ENCODE measurements around the gene SPEM2.
A peak's percentile ranks its signal among the peaks of the same experiment; 100 is the strongest.

Gene SPEM2

DNA sequence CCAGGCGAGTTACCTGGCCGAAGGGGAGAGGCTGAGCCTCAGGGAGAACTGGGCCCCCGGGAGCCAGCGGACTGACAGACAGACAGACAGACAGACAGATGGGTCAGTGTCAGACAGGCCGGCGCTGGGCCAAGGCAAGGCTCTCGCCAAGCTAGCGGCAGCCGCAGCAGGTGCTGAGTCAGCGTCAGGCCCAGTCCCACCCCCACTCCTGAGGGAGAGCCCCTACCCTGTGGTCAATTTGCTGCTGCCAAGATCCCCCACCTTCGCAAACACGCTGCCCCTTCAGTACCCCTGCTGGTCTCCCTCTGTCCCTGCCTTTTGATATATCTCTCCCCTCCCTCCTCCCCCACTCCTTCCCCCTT, 15.4 kb downstream of the SPEM2 start:
- Mint-ChIP-seq H3K36me3 (peaks cover 21% of the 10 kb centered on the region), H3K27me3 (peaks cover 73% of the 10 kb centered on the region), H3K4me1 (peaks cover 53% of the 10 kb centered on the region), H3K27ac (peak overlapping the region; percentile 72), H3K4me3 (peak overlapping the region; percentile 82), H3K9me3 (no peaks in the 10 kb centered on the region)
- ATAC-seq = no peak

GRCh38 chr17:7441266-7441665, 15.8 kb downstream of the SPEM2 start:
- peaks cover 50% of the 10 kb centered on the region for H3K4me1 Mint-ChIP-seq
- H3K36me3 Mint-ChIP-seq = peaks cover 21% of the 10 kb centered on the region
- H3K9me3 Mint-ChIP-seq = no peaks in the 10 kb centered on the region
- H3K27ac Mint-ChIP-seq = no peak overlapping the region
- no peak for ATAC-seq
- no peak overlapping the region for H3K4me3 Mint-ChIP-seq
- H3K27me3 Mint-ChIP-seq = peaks cover 78% of the 10 kb centered on the region

- Mint-ChIP-seq H3K9me3 (no peaks in the 10 kb centered on the region), H3K4me1 (peaks cover 42% of the 10 kb centered on the region), H3K27me3 (peaks cover 85% of the 10 kb centered on the region), H3K27ac (no peak overlapping the region), H3K36me3 (peaks cover 15% of the 10 kb centered on the region), H3K4me3 (no peak overlapping the region)
- ATAC-seq = no peak
Observed at GRCh38 chr17:7442142-7442541, 16.7 kb downstream of the SPEM2 start.

DNA sequence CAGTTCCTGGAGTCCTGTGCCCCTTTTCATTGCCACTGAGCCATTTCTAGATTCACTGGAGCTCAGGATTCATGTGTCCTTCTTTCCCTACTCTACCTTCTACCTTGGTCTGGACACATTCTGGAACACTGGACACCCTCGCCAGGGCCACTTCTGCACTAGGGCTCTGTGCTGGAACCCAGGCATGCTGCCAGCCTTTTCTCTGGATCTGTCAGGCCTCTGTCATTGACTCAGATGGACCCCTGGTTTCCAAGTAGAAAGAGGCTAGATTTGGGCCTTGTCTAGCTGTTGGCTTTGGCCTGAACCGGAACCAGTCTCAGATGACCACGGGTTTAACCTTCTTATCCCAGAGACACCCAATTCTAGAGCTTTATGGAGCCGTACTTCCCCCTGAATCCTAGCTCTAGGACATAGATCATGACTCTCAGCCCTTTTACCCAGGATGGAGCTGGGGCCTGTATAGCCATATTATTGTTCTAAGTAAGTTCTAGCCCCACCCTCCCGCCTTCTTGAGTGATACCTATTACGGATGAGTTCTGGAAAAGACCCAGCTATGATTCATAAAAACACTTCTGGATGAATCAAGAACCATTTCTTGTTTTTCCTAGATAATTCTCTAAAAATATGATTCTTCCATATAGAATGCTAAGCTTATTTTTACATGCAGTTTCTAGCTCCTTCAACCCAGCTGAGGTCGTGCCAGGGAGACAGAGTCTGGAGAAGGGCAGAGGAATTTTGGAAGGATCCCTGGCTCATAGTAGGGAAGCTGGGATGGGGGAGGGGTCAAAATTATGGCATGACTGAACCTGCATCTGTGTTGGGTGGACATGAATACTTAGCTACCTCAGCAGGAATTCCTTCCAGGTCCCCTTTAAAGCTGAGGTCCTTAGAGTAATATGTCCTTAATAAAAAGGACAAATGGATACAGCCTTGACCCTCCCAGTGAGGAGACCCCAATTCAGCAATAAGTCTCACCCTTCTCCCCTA, 18.4 kb downstream of the SPEM2 start:
- ATAC-seq = no peak
- H3K9me3 Mint-ChIP-seq = no peaks in the 10 kb centered on the region
- peaks cover 29% of the 10 kb centered on the region for H3K4me1 Mint-ChIP-seq
- no peak overlapping the region for H3K4me3 Mint-ChIP-seq
- H3K27me3 Mint-ChIP-seq = peaks cover 86% of the 10 kb centered on the region
- peaks cover 3% of the 10 kb centered on the region for H3K36me3 Mint-ChIP-seq
- H3K27ac Mint-ChIP-seq = no peak overlapping the region

DNA sequence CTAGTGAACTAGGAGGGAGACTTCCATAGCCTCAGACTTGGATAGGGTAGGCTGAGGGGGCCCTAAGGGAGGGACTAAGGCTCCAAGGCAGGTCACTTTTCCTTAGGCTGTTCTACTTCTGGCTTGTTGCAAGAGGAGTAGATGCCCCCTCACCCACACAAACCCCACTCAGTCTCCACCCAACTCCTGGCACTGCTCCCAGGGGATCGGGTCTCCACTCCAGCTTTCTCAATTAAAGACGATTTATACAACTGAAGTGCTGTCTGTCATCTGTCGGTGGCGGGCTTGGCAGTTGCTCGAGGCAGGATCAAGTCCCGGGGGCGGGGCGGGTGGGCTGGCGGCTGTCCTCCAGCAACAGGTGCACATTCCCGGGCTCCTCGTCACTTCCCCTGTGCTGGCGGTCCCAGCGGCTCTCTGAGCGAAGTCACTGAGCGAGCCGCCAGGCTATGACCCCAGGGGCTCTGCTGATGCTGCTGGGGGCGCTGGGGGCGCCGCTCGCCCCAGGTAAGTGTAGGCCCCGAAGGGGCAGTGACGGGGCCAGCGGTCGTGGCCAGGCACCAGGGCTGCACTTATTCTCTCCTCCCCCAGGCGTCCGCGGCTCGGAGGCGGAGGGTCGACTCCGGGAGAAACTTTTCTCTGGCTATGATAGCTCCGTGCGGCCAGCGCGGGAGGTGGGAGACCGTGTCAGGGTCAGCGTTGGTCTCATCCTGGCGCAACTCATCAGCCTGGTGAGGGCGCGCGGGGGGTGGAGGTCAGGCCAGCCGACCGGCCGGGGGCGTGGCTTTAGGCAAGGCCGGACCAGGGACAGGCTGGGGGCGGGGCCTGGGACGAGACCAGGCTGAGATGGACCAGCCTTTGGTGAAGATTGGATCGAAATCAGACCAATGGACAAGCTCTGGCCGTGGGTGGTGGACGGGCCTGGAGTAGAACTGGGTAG, 19.5 kb downstream of the SPEM2 start, which contains the start of gene CHRNB1:
Gene CHRNB1, plus strand, starts transcription at position 380 of the 937 bp plus-strand sequence. Its CDS starts 67 bp downstream, at position 447.
- Mint-ChIP-seq H3K27me3 (peaks cover 86% of the 10 kb centered on the region), H3K4me3 (peak within 1 kb of the TSS; percentile 74), H3K9me3 (no peaks in the 10 kb centered on the region), H3K27ac (peak within 1 kb of the TSS; percentile 17), H3K36me3 (no peaks in the 10 kb centered on the region), H3K4me1 (peaks cover 21% of the 10 kb centered on the region)
- ATAC-seq = peak; percentile 40

GRCh38 chr17:7445619-7445968, 20.2 kb downstream of the SPEM2 start:
- peak; percentile 32 for ATAC-seq
- Mint-ChIP-seq H3K9me3 (no peaks in the 10 kb centered on the region), H3K4me1 (peaks cover 15% of the 10 kb centered on the region), H3K27ac (peak overlapping the region; percentile 17), H3K36me3 (no peaks in the 10 kb centered on the region), H3K27me3 (peaks cover 79% of the 10 kb centered on the region), H3K4me3 (peak overlapping the region; percentile 74)

GRCh38 chr17:7448461-7448860, 23.0 kb downstream of the SPEM2 start:
- no peak overlapping the region for H3K4me3 Mint-ChIP-seq
- peaks cover 12% of the 10 kb centered on the region for H3K4me1 Mint-ChIP-seq
- no peaks in the 10 kb centered on the region for H3K9me3 Mint-ChIP-seq
- peaks cover 56% of the 10 kb centered on the region for H3K27me3 Mint-ChIP-seq
- H3K36me3 Mint-ChIP-seq = no peaks in the 10 kb centered on the region
- ATAC-seq = no peak
- H3K27ac Mint-ChIP-seq = no peak overlapping the region

GRCh38 chr17:7459961-7460545, 34.6 kb downstream of the SPEM2 start:
- H3K27me3 Mint-ChIP-seq = no peaks in the 10 kb centered on the region
- peaks cover 7% of the 10 kb centered on the region for H3K4me1 Mint-ChIP-seq
- no peak for ATAC-seq
- H3K27ac Mint-ChIP-seq = no peak overlapping the region
- H3K36me3 Mint-ChIP-seq = peaks cover 30% of the 10 kb centered on the region
- H3K9me3 Mint-ChIP-seq = no peaks in the 10 kb centered on the region
- no peak overlapping the region for H3K4me3 Mint-ChIP-seq

- Mint-ChIP-seq H3K27ac (no peak overlapping the region), H3K4me1 (peaks cover 9% of the 10 kb centered on the region), H3K36me3 (peaks cover 38% of the 10 kb centered on the region), H3K9me3 (no peaks in the 10 kb centered on the region), H3K4me3 (no peak overlapping the region), H3K27me3 (no peaks in the 10 kb centered on the region)
- ATAC-seq = no peak
Observed at GRCh38 chr17:7460850-7461660, 35.6 kb downstream of the SPEM2 start.

GRCh38 chr17:7462474-7463371, 37.3 kb downstream of the SPEM2 start:
- Mint-ChIP-seq H3K27me3 (no peaks in the 10 kb centered on the region), H3K36me3 (peaks cover 49% of the 10 kb centered on the region), H3K9me3 (no peaks in the 10 kb centered on the region), H3K27ac (no peak overlapping the region), H3K4me3 (no peak overlapping the region), H3K4me1 (peaks cover 18% of the 10 kb centered on the region)
- ATAC-seq = no peak

DNA sequence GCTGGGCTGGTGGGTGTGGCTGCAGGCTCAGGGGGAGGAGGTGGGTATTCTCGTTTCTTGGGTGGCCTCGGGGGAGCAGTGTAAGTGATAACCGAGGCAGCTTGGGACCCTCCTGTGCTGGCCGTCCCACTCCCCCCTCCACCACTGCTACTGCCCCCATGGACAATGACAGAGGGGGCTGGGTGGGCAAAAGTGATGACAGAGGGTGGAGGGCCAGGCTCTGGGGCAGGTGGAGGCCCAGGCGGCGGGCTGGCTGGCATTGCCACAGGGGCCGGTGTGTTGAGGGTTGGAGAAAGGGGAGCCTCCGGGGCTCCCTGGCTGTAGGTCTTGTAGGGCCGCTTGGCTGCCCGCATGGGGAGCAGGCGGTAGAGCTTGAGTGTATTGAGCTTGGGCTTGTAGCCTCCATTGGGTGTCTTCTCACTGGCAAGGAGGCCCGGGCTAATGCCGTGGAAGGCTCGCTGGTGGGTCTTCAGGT, 38.0 kb downstream of the SPEM2 start:
- H3K4me3 Mint-ChIP-seq = no peak overlapping the region
- ATAC-seq = no peak
- no peaks in the 10 kb centered on the region for H3K27me3 Mint-ChIP-seq
- peaks cover 25% of the 10 kb centered on the region for H3K4me1 Mint-ChIP-seq
- H3K27ac Mint-ChIP-seq = no peak overlapping the region
- H3K9me3 Mint-ChIP-seq = no peaks in the 10 kb centered on the region
- peaks cover 50% of the 10 kb centered on the region for H3K36me3 Mint-ChIP-seq

GRCh38 chr17:7464081-7464480, 38.7 kb downstream of the SPEM2 start:
- Mint-ChIP-seq H3K9me3 (no peaks in the 10 kb centered on the region), H3K4me3 (no peak overlapping the region), H3K27ac (no peak overlapping the region)

GRCh38 chr17:7465597-7466275, 40.3 kb downstream of the SPEM2 start:
- Mint-ChIP-seq H3K4me1 (peaks cover 30% of the 10 kb centered on the region), H3K27ac (no peak overlapping the region), H3K36me3 (peaks cover 53% of the 10 kb centered on the region), H3K9me3 (no peaks in the 10 kb centered on the region), H3K4me3 (no peak overlapping the region), H3K27me3 (no peaks in the 10 kb centered on the region)
- peak; percentile 34 for ATAC-seq

More at GRCh38 chr17:7464081-7464480, 38.7 kb downstream of the SPEM2 start:
- no peaks in the 10 kb centered on the region for H3K27me3 Mint-ChIP-seq
- ATAC-seq = no peak
- H3K4me1 Mint-ChIP-seq = peaks cover 30% of the 10 kb centered on the region
- peaks cover 53% of the 10 kb centered on the region for H3K36me3 Mint-ChIP-seq
